Neural cell (in vitro differentiated cells): Measurements from ENCODE around the gene NECTIN1. TPM values are rescaled to one million over a fixed set of nuclear protein-coding genes. Genes with fewer than 3 reads are reported as not detected.

Experiments used
- H2AFZ ChIP-seq: fragments of 200-600, 300-800 bp; sonication (generic), shearing (Covaris generic); 2 replicates; pipeline ENCODE4 v1.6.0; 2014; ENCODE audit warnings: low read depth, mild to moderate bottlenecking, antibody characterized with exemption, low read length, moderate library complexity
- H3F3A ChIP-seq: fragments of 200-600 bp; shearing (Covaris generic); 2 replicates; pipeline ENCODE4 v1.6.1; 2016; ENCODE audit warnings: mild to moderate bottlenecking, moderate library complexity, mixed read lengths, antibody characterized with exemption, low read length; ENCODE audit not compliant: insufficient read depth, poor library complexity, severe bottlenecking
- H3K27ac ChIP-seq: fragments of 200-600, 300-800 bp; sonication (generic), shearing (Covaris generic); 2 replicates; pipeline ENCODE4 v1.5.1; 2014; ENCODE audit warnings: mild to moderate bottlenecking, low read length, moderate library complexity
- H3K27me3 ChIP-seq: fragments of 300-800, 200-600 bp; sonication (generic), shearing (Covaris generic); 2 replicates; pipeline ENCODE4 v1.6.0; 2014; ENCODE audit warnings: mild to moderate bottlenecking, low read depth, low read length, moderate library complexity; ENCODE audit not compliant: insufficient read depth
- H3K36me3 ChIP-seq: fragments of 300-800, 200-600 bp; sonication (generic), shearing (Covaris generic); 2 replicates; pipeline ENCODE4 v1.5.1; 2014; ENCODE audit warnings: mild to moderate bottlenecking, antibody characterized with exemption, low read length, moderate library complexity; ENCODE audit not compliant: insufficient read depth
- H3K4me2 ChIP-seq: fragments of 300-800, 200-600 bp; sonication (generic), shearing (Covaris generic); 2 replicates; pipeline ENCODE4 v1.6.0; 2014; ENCODE audit warnings: mild to moderate bottlenecking, low read length
- H3K4me3 ChIP-seq: fragments of 300-800, 200-600 bp; sonication (generic), shearing (Covaris generic); 2 replicates; pipeline ENCODE4 v1.5.1; 2014; ENCODE audit warnings: mild to moderate bottlenecking, low read length, moderate library complexity
- H3K79me2 ChIP-seq: fragments of 200-600 bp; shearing (Covaris generic); replicated peaks from 2 replicates; pipeline ENCODE4 v1.6.0; 2014; ENCODE audit warnings: mild to moderate bottlenecking, low read length, moderate library complexity; ENCODE audit not compliant: insufficient read depth
- H3K9ac ChIP-seq: fragments of 300-800, 200-600 bp; sonication (generic), shearing (Covaris generic); 2 replicates; pipeline ENCODE4 v1.6.1; 2016; ENCODE audit warnings: mild to moderate bottlenecking, low read length, mixed read lengths
- H3K9me2 ChIP-seq: fragments of 200-600 bp; shearing (Covaris generic); 2 replicates; pipeline ENCODE4 v1.6.1; 2016; ENCODE audit warnings: mild to moderate bottlenecking, low read length, mixed read lengths; ENCODE audit not compliant: insufficient read depth
- H3K9me3 ChIP-seq: fragments of 200-600, 300-800 bp; sonication (generic), shearing (Covaris generic); 2 replicates; pipeline ENCODE4 v1.6.1; 2016; ENCODE audit warnings: mild to moderate bottlenecking, mixed run types, low read length, moderate library complexity, mixed read lengths
- H4K20me1 ChIP-seq: fragments of 200-600 bp; shearing (Covaris generic); 2 replicates; pipeline ENCODE4 v1.6.1; 2016; ENCODE audit warnings: mild to moderate bottlenecking, mixed run types; ENCODE audit not compliant: insufficient read depth
- EP300 ChIP-seq: fragments of 450-650 bp; conservative IDR thresholded peaks from 2 replicates; pipeline ENCODE4 v1.6.1; 2014; ENCODE audit warnings: antibody characterized with exemption, mild to moderate bottlenecking, moderate library complexity; ENCODE audit not compliant: poor library complexity, severe bottlenecking
- EZH2 ChIP-seq: fragments of 200-600, 300-800 bp; shearing (Covaris generic), sonication (generic); IDR thresholded peaks from 2 replicates; pipeline ENCODE4 v1.6.1; 2014; ENCODE audit warnings: antibody characterized with exemption, low read length, borderline replicate concordance, mild to moderate bottlenecking; ENCODE audit not compliant: insufficient read depth, poor library complexity, severe bottlenecking
- MXI1 ChIP-seq: fragments of 450-650 bp; conservative IDR thresholded peaks from 2 replicates; pipeline ENCODE4 v1.6.1; 2014; ENCODE audit warnings: antibody characterized with exemption, mild to moderate bottlenecking; ENCODE audit not compliant: poor library complexity, severe bottlenecking
- POLR2AphosphoS5 ChIP-seq: IDR thresholded peaks from 2 replicates; pipeline ENCODE4 v1.6.1; 2012
- RAD21 ChIP-seq: fragments of 450-650 bp; conservative IDR thresholded peaks from 2 replicates; pipeline ENCODE4 v1.6.1; 2014; ENCODE audit warnings: antibody characterized with exemption, mild to moderate bottlenecking, moderate library complexity
- SMC3 ChIP-seq: fragments of 450-650 bp; conservative IDR thresholded peaks from 2 replicates; pipeline ENCODE4 v1.6.1; 2014; ENCODE audit warnings: antibody characterized with exemption, mild to moderate bottlenecking, moderate library complexity; ENCODE audit not compliant: poor library complexity
- TAF1 ChIP-seq: IDR thresholded peaks from 2 replicates; pipeline ENCODE4 v1.6.1; 2012; ENCODE audit warnings: low read depth
- polyA plus RNA-seq: library from polyadenylated mRNA; depleted of rRNA; stranded (reverse); fragments of >200 nt; gene quantifications from 2 replicates; pipeline ENCODE4 v1.2.3, GENCODE V29; 2014
- TF ChIP-seq, protein P1 (sequence below): IDR thresholded peaks from 2 replicates; pipeline ENCODE4 v1.6.1; 2012; ENCODE audit warnings: borderline replicate concordance
- TF ChIP-seq, protein P2 (sequence below): fragments of 450-650 bp; IDR thresholded peaks from 2 replicates; pipeline ENCODE4 v1.5.1; 2014; ENCODE audit warnings: antibody characterized with exemption, mild to moderate bottlenecking, moderate library complexity; ENCODE audit not compliant: poor library complexity, severe bottlenecking

Gene NECTIN1
- polyA plus RNA-seq, 1 donor from 2014 or later, result 5.6 TPM

DNA sequence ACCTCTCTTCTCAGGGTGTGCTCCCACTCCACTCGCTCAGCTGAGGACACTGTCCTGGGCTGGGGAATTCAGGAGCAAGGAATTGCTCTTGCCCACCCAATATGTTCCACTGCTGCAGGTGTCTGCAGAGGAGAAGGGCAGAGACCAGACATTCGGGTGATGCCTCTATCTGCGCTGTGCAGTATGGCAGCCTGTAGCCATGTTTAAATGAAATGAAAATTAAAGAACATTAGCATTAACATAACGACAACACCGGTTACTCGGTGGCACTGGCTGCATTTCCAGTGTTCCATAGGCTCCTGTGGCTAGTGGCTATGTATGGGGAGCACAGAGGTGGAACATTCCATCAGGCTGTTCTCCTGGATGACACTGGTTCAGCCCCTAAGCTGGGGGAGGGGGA is 104.4 kb downstream of the NECTIN1 start:
- no peaks in the 10 kb centered on the region for H3K9me3 ChIP-seq
- no peaks in the 10 kb centered on the region for H3K9me2 ChIP-seq
- TF ChIP-seq POLR2AphosphoS5, result no peak
- no peak for TF ChIP-seq RAD21
- no peak for TF ChIP-seq SMC3
- H2AFZ ChIP-seq, result no peak overlapping the region
- H3K4me3 ChIP-seq, result no peak overlapping the region
- no peaks in the 10 kb centered on the region for H3F3A ChIP-seq
- no peaks in the 10 kb centered on the region for H3K27me3 ChIP-seq
- no peaks in the 10 kb centered on the region for H3K36me3 ChIP-seq
- H3K79me2 ChIP-seq, result no peaks in the 10 kb centered on the region
- H4K20me1 ChIP-seq, result no peaks in the 10 kb centered on the region
- no peak overlapping the region for H3K27ac ChIP-seq
- H3K9ac ChIP-seq, result no peak overlapping the region
- no peak overlapping the region for H3K4me2 ChIP-seq

DNA sequence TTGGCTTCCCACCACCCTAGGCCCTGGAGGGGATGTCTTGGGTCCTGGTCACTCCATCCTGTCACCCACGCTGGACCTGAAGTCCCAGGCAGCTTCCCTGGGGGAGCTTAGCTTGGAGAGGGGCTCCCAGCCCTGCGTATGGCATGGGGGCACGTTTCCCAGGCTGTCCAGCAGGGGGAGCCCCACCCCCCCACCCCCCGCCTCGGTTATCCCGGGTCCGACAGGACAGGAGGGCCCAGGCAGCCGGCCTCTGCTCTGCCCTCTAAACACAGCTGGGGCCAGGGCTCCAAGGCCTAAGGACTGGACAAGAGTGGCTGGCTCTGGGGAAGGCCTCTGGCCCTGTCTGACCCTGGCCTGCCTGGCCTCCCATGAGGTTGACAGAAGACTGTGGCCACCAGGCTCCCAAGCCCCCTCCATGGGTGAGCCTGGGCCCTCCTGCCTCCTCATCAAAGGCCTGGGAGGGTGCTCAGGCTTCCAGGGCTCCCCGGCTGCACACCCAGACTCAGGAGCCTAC is 104.8 kb downstream of the NECTIN1 start:
- no peaks in the 10 kb centered on the region for H3K27me3 ChIP-seq
- H3K9me3 ChIP-seq, result no peaks in the 10 kb centered on the region
- no peak overlapping the region for H3K9ac ChIP-seq
- TF ChIP-seq TAF1 (no peak), EZH2 (no peak), EP300 (no peak), RAD21 (no peak), SMC3 (no peak), POLR2AphosphoS5 (no peak), MXI1 (no peak)
- TF ChIP-seq, protein P1, sequence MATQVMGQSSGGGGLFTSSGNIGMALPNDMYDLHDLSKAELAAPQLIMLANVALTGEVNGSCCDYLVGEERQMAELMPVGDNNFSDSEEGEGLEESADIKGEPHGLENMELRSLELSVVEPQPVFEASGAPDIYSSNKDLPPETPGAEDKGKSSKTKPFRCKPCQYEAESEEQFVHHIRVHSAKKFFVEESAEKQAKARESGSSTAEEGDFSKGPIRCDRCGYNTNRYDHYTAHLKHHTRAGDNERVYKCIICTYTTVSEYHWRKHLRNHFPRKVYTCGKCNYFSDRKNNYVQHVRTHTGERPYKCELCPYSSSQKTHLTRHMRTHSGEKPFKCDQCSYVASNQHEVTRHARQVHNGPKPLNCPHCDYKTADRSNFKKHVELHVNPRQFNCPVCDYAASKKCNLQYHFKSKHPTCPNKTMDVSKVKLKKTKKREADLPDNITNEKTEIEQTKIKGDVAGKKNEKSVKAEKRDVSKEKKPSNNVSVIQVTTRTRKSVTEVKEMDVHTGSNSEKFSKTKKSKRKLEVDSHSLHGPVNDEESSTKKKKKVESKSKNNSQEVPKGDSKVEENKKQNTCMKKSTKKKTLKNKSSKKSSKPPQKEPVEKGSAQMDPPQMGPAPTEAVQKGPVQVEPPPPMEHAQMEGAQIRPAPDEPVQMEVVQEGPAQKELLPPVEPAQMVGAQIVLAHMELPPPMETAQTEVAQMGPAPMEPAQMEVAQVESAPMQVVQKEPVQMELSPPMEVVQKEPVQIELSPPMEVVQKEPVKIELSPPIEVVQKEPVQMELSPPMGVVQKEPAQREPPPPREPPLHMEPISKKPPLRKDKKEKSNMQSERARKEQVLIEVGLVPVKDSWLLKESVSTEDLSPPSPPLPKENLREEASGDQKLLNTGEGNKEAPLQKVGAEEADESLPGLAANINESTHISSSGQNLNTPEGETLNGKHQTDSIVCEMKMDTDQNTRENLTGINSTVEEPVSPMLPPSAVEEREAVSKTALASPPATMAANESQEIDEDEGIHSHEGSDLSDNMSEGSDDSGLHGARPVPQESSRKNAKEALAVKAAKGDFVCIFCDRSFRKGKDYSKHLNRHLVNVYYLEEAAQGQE, result no peak
- TF ChIP-seq, protein P2, sequence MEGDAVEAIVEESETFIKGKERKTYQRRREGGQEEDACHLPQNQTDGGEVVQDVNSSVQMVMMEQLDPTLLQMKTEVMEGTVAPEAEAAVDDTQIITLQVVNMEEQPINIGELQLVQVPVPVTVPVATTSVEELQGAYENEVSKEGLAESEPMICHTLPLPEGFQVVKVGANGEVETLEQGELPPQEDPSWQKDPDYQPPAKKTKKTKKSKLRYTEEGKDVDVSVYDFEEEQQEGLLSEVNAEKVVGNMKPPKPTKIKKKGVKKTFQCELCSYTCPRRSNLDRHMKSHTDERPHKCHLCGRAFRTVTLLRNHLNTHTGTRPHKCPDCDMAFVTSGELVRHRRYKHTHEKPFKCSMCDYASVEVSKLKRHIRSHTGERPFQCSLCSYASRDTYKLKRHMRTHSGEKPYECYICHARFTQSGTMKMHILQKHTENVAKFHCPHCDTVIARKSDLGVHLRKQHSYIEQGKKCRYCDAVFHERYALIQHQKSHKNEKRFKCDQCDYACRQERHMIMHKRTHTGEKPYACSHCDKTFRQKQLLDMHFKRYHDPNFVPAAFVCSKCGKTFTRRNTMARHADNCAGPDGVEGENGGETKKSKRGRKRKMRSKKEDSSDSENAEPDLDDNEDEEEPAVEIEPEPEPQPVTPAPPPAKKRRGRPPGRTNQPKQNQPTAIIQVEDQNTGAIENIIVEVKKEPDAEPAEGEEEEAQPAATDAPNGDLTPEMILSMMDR, result no peak
- H3K36me3 ChIP-seq, result no peaks in the 10 kb centered on the region
- H3K9me2 ChIP-seq, result no peaks in the 10 kb centered on the region
- H3K27ac ChIP-seq, result no peak overlapping the region
- no peaks in the 10 kb centered on the region for H4K20me1 ChIP-seq
- no peak overlapping the region for H3K4me2 ChIP-seq
- H3F3A ChIP-seq, result no peaks in the 10 kb centered on the region
- H3K79me2 ChIP-seq, result no peaks in the 10 kb centered on the region
- H2AFZ ChIP-seq, result no peak overlapping the region
- H3K4me3 ChIP-seq, result no peak overlapping the region

DNA sequence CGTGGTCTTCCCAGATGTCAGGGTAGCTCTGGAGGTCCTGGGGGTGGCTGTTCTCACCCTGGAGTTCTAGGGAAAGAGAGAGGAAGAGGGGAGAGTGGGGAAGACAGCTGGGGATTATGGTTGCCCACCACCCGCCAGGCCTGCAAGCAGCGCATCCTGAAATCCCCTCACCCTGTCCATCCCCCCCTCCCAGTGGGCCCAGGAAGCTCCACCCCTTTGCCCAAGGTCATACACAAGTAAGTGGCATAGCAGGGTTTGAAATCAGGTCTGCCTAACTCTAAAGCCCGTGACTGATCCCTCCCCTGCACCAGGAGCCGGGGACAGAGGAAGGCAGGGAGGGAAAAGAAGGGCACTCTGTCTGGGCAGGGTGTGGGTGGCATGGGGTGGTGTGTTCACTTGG is 105.3 kb downstream of the NECTIN1 start:
- no peaks in the 10 kb centered on the region for H3K36me3 ChIP-seq
- no peaks in the 10 kb centered on the region for H3K9me2 ChIP-seq
- H3K9me3 ChIP-seq, result no peaks in the 10 kb centered on the region
- H2AFZ ChIP-seq, result no peak overlapping the region
- H3K4me2 ChIP-seq, result no peak overlapping the region
- no peak overlapping the region for H3K27ac ChIP-seq
- no peaks in the 10 kb centered on the region for H3K27me3 ChIP-seq
- H3K9ac ChIP-seq, result no peak overlapping the region
- H4K20me1 ChIP-seq, result no peaks in the 10 kb centered on the region
- no peak overlapping the region for H3K4me3 ChIP-seq
- no peaks in the 10 kb centered on the region for H3K79me2 ChIP-seq
- TF ChIP-seq, protein P2, result no peak
- TF ChIP-seq, protein P1, result no peak
- no peak for TF ChIP-seq RAD21
- no peak for TF ChIP-seq SMC3
- TF ChIP-seq EZH2, result no peak
- TF ChIP-seq TAF1, result no peak
- no peak for TF ChIP-seq EP300
- TF ChIP-seq MXI1, result no peak
- no peak for TF ChIP-seq POLR2AphosphoS5
- no peaks in the 10 kb centered on the region for H3F3A ChIP-seq
